ENCODE measurements around the gene UBB. TPM values are rescaled to one million over a fixed set of nuclear protein-coding genes. Genes with fewer than 3 reads are reported as not detected.

The UBB gene
- total RNA-seq, 1 donor: 1,199 TPM

DNA sequence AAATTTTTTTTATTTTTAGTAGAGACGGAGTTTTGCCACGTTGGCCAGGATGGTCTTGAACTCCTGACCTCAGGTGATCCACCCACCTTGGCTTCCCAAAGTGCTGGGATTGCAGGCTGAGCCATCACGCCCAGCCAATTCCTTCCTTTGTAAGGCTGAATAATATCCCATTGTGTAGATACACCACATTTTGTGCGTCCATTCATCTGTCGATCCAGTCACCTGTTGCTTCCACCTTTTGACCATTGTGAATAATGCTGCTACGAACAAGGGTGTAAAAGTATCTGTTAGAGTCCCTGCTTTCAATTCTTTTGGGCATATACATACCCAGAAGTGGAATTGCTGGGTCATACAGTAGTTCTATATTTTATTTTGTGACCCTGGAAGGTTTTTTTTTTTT lies 49.8 kb downstream of the UBB start:
- Histone ChIP-seq H3K4me1 (ENCODE audit: insufficient read depth, low read length) (no peaks in the 10 kb centered on the region), H3K36me3 (ENCODE audit: insufficient read depth, low read length) (peaks cover 54% of the 10 kb centered on the region), H4K20me1 (ENCODE audit: insufficient read depth, low read length) (no peaks in the 10 kb centered on the region), H3K9me3 (ENCODE audit: low read depth, low read length) (no peaks in the 10 kb centered on the region), H3K27me3 (ENCODE audit: insufficient read depth, low read length) (no peaks in the 10 kb centered on the region), H2AFZ (ENCODE audit: low read length) (no peak overlapping the region), H3K27ac (ENCODE audit: low read depth, low read length) (no peak overlapping the region), H3K4me2 (ENCODE audit: insufficient read depth, low read length) (no peak overlapping the region), H3K79me2 (ENCODE audit: insufficient read depth, low read length) (no peaks in the 10 kb centered on the region), H3K4me3 (ENCODE audit: insufficient read depth, low read length) (no peak overlapping the region)
- DNase-seq (ENCODE audit: insufficient read length, low spot score, missing footprints): no peak
- TF ChIP-seq, protein P1, sequence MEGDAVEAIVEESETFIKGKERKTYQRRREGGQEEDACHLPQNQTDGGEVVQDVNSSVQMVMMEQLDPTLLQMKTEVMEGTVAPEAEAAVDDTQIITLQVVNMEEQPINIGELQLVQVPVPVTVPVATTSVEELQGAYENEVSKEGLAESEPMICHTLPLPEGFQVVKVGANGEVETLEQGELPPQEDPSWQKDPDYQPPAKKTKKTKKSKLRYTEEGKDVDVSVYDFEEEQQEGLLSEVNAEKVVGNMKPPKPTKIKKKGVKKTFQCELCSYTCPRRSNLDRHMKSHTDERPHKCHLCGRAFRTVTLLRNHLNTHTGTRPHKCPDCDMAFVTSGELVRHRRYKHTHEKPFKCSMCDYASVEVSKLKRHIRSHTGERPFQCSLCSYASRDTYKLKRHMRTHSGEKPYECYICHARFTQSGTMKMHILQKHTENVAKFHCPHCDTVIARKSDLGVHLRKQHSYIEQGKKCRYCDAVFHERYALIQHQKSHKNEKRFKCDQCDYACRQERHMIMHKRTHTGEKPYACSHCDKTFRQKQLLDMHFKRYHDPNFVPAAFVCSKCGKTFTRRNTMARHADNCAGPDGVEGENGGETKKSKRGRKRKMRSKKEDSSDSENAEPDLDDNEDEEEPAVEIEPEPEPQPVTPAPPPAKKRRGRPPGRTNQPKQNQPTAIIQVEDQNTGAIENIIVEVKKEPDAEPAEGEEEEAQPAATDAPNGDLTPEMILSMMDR (IDR thresholded peaks at IDR 0.05; ENCODE audit: extremely low read depth, low read depth, low read length): no peak

DNA sequence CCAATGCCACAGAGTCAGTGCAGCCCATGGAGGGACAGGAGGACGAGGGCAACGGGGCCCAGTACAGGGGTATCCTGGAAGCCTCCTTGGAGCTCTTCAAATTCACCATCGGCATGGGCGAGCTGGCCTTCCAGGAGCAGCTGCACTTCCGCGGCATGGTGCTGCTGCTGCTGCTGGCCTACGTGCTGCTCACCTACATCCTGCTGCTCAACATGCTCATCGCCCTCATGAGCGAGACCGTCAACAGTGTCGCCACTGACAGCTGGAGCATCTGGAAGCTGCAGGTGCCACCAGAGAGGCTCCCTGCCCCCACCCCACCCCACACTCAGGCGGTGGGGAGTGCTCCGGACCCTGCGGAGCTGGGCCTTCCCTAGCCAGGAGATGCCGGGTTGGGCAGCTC lies 51.1 kb downstream of the UBB start:
- H3K4me1 ChIP-seq (ENCODE audit: insufficient read depth, low read length): no peaks in the 10 kb centered on the region
- H3K9me3 ChIP-seq (ENCODE audit: low read depth, low read length): no peaks in the 10 kb centered on the region
- H3K4me3 ChIP-seq (ENCODE audit: insufficient read depth, low read length): no peak overlapping the region
- no peak overlapping the region for H3K4me2 ChIP-seq (ENCODE audit: insufficient read depth, low read length)
- H3K36me3 ChIP-seq (ENCODE audit: insufficient read depth, low read length): peaks cover 40% of the 10 kb centered on the region
- H3K79me2 ChIP-seq (ENCODE audit: insufficient read depth, low read length): no peaks in the 10 kb centered on the region
- no peak overlapping the region for H3K27ac ChIP-seq (ENCODE audit: low read depth, low read length)
- TF ChIP-seq, protein P1 (IDR thresholded peaks at IDR 0.05; ENCODE audit: extremely low read depth, low read depth, low read length): no peak
- no peaks in the 10 kb centered on the region for H3K27me3 ChIP-seq (ENCODE audit: insufficient read depth, low read length)
- no peak overlapping the region for H2AFZ ChIP-seq (ENCODE audit: low read length)
- H4K20me1 ChIP-seq (ENCODE audit: insufficient read depth, low read length): no peaks in the 10 kb centered on the region
- peak; percentile 37 for DNase-seq (ENCODE audit: insufficient read length, low spot score, missing footprints)

Other genes with a start within 250 kb of the UBB start
- gene NCOR1, start 165.6 kb upstream of the UBB start, total RNA-seq: 70.7 and 86.9 TPM in 2 replicates
- 21.8 and 23.5 TPM in 2 replicates for gene PIGL, start 163.9 kb upstream of the UBB start, total RNA-seq
- gene CENPV, start 27.6 kb upstream of the UBB start, total RNA-seq: 5.1 and 6.8 TPM in 2 replicates
- gene TRPV2, start 34.5 kb downstream of the UBB start, total RNA-seq: 62.5 and 71.3 TPM in 2 replicates
- 0.88 and 1.4 TPM in 2 replicates for gene LRRC75A, start 111.1 kb downstream of the UBB start, total RNA-seq
- 8.5 and 10.9 TPM in 2 replicates for gene ZNF287, start 188.1 kb downstream of the UBB start, total RNA-seq

Measured in osteoblast (primary cell).